Neural cell (in vitro differentiated cells): Measurements from ENCODE around the gene CCDC102A.

Experiments used
- CTCF ChIP-seq: fragments of 450-650 bp; IDR thresholded peaks from 2 replicates; pipeline ENCODE4 v1.5.1; 2014; ENCODE audit warnings: antibody characterized with exemption, mild to moderate bottlenecking, moderate library complexity; ENCODE audit not compliant: poor library complexity, severe bottlenecking
- EP300 ChIP-seq: fragments of 450-650 bp; conservative IDR thresholded peaks from 2 replicates; pipeline ENCODE4 v1.6.1; 2014; ENCODE audit warnings: antibody characterized with exemption, mild to moderate bottlenecking, moderate library complexity; ENCODE audit not compliant: poor library complexity, severe bottlenecking
- EZH2 ChIP-seq: fragments of 200-600, 300-800 bp; shearing (Covaris generic), sonication (generic); IDR thresholded peaks from 2 replicates; pipeline ENCODE4 v1.6.1; 2014; ENCODE audit warnings: antibody characterized with exemption, low read length, borderline replicate concordance, mild to moderate bottlenecking; ENCODE audit not compliant: insufficient read depth, poor library complexity, severe bottlenecking
- MXI1 ChIP-seq: fragments of 450-650 bp; conservative IDR thresholded peaks from 2 replicates; pipeline ENCODE4 v1.6.1; 2014; ENCODE audit warnings: antibody characterized with exemption, mild to moderate bottlenecking; ENCODE audit not compliant: poor library complexity, severe bottlenecking
- POLR2AphosphoS5 ChIP-seq: IDR thresholded peaks from 2 replicates; pipeline ENCODE4 v1.6.1; 2012
- SMC3 ChIP-seq: fragments of 450-650 bp; conservative IDR thresholded peaks from 2 replicates; pipeline ENCODE4 v1.6.1; 2014; ENCODE audit warnings: antibody characterized with exemption, mild to moderate bottlenecking, moderate library complexity; ENCODE audit not compliant: poor library complexity
- TF ChIP-seq, protein P1 (sequence below): IDR thresholded peaks from 2 replicates; pipeline ENCODE4 v1.6.1; 2012; ENCODE audit warnings: borderline replicate concordance

DNA sequence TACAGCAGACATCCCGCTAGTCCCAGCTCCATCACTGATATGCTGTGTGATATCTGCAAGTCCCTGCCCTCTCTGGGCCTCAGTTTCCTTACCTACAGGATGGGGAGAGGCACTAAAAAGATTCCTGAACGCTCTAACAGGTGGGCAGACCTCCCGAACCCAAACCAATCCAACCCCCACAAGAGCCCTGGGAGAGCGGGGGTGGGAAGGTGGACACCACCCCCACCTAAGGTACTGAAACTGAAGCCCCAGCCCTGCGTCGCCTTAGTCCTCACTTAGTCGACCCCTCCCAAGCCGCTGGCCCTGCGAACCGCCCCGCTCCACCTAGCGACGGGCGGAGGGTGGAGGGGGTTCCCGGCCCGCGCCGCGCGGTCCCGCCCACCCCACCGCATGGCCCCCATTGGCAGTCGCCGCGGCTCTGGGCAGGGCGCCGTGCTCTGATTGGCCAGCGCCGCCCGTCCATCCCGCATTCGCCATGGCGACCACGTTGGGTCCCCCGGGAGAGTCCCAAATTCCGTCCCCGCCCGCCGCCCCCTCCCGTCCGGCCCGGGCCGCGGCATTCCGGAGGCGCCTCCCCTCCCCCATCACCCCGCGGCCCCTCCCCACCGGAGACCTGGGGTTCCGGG is 578 bp downstream of the CCDC102A start:
- TF ChIP-seq CTCF (peak; percentile 13), MXI1 (no peak), EZH2 (no peak), SMC3 (no peak), POLR2AphosphoS5 (no peak), EP300 (no peak)
- TF ChIP-seq, protein P1, sequence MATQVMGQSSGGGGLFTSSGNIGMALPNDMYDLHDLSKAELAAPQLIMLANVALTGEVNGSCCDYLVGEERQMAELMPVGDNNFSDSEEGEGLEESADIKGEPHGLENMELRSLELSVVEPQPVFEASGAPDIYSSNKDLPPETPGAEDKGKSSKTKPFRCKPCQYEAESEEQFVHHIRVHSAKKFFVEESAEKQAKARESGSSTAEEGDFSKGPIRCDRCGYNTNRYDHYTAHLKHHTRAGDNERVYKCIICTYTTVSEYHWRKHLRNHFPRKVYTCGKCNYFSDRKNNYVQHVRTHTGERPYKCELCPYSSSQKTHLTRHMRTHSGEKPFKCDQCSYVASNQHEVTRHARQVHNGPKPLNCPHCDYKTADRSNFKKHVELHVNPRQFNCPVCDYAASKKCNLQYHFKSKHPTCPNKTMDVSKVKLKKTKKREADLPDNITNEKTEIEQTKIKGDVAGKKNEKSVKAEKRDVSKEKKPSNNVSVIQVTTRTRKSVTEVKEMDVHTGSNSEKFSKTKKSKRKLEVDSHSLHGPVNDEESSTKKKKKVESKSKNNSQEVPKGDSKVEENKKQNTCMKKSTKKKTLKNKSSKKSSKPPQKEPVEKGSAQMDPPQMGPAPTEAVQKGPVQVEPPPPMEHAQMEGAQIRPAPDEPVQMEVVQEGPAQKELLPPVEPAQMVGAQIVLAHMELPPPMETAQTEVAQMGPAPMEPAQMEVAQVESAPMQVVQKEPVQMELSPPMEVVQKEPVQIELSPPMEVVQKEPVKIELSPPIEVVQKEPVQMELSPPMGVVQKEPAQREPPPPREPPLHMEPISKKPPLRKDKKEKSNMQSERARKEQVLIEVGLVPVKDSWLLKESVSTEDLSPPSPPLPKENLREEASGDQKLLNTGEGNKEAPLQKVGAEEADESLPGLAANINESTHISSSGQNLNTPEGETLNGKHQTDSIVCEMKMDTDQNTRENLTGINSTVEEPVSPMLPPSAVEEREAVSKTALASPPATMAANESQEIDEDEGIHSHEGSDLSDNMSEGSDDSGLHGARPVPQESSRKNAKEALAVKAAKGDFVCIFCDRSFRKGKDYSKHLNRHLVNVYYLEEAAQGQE = no peak
